HepG2 (cell line): ENCODE data around the gene THAP10.

Experiments
- USF2 ChIP-seq, 2 experiments: sonication (generic) in 1 of 2; formaldehyde crosslinking in 1 of 2; IDR thresholded peaks; 2 replicates each; pipeline versions ENCODE4 v1.5.1 to v1.6.1; 2011 to 2020; ENCODE audit warnings: borderline replicate concordance in 1 of 2, low read depth in 1 of 2, low read length in 1 of 2, mild to moderate bottlenecking in 1 of 2, missing genetic modification reagents in 1 of 2, moderate library complexity in 1 of 2
- ZNF619 ChIP-seq: sonication (generic); formaldehyde crosslinking; IDR thresholded peaks from 2 replicates; pipeline ENCODE4 v1.4.0; 2020; ENCODE audit warnings: mild to moderate bottlenecking, missing genetic modification reagents

- TF ChIP-seq USF2 (IDR thresholded peaks at IDR 0.05; ENCODE audit: low read depth, low read length) (no peak), USF2 (CRISPR knock-in tag; IDR thresholded peaks at IDR 0.05; ENCODE audit: borderline replicate concordance) (no peak), ZNF619 (CRISPR knock-in tag) (no peak)
These were observed 41.2 kb upstream of the THAP10 start for GRCh38 chr15:70933411-70933810.
